Nephron (organoid): ENCODE data around the gene SLC39A3.

Experiments
- H3K27ac Mint-ChIP-seq, 3 experiments: 2 replicates each; pipeline ENCODE4 v1.8.0; 2020; ENCODE audit warnings: mixed read lengths in 3 of 3, mild to moderate bottlenecking in 2 of 3, moderate library complexity in 1 of 3
- H3K27me3 Mint-ChIP-seq: 2 replicates; pipeline ENCODE4 v1.8.0; 2021; ENCODE audit warnings: low read depth, mild to moderate bottlenecking, moderate library complexity, mixed read lengths
- H3K36me3 Mint-ChIP-seq: 2 replicates; pipeline ENCODE4 v1.8.0; 2020; ENCODE audit warnings: low read depth, mixed read lengths
- H3K4me1 Mint-ChIP-seq: 2 replicates; pipeline ENCODE4 v1.8.0; 2020; ENCODE audit warnings: mixed read lengths
- H3K4me3 Mint-ChIP-seq, 3 experiments: 2 replicates each; pipeline ENCODE4 v1.8.0; 2020; ENCODE audit warnings: mild to moderate bottlenecking in 3 of 3, mixed read lengths in 3 of 3, moderate library complexity in 2 of 3
- H3K9me3 Mint-ChIP-seq: 2 replicates; pipeline ENCODE4 v1.8.0; 2020; ENCODE audit warnings: mixed read lengths
- TF ChIP-seq, protein P1 (sequence below), 3 experiments: fragments of 200-600 bp; sonication (generic); IDR thresholded peaks; one replicate each; pipeline ENCODE4 v1.5.0; 2021; ENCODE audit warnings: antibody characterized with exemption in 3 of 3; ENCODE audit not compliant: unreplicated experiment in 3 of 3

The SLC39A3 gene

DNA sequence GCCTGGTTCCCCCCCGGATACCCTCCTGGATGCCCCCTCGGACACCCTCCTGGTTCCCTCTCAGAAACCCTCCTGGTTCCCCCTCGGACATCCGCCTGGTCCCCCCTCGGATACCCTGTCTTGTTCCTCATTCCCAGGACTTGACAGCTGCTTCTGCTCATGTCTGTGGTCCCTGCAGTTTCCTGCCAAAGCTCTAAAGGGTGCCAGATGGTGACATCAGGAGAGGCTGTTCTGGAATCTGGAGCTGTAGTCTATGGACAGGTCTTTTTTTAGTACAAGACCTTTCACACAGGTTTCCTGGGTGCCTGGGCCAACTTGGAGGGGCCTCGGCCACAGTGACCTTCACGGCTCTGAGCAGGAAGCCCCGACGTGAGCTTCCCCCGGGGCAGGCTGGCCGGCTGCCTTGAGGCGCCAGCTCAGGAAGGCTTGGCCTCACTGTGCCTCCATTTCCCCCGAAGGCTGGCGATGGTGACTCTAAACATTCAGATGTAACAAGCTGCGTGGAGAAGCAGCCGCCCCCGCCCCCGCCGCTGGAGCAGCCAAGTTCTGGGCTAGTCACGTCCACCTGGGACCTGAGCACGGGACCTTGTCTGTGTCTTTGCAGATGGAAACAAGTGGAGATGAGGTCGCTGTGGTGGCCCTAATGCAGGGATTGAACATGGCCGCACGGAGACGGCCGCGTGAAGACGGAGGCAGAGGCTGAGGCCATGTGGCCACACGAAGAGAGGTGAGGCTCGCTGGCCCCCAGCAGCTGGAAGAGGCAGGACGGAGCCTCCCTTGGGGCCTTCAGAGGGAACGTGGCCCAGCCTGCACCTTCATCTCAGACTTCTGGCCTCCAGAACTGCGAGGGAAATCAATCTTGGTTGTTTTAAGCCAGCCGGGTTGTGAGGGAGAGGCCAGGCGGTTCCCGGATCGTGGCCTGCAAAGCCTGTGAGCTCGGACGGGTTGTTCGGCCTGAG lies 30.5 kb upstream of the SLC39A3 start:
- TF ChIP-seq, protein P1, sequence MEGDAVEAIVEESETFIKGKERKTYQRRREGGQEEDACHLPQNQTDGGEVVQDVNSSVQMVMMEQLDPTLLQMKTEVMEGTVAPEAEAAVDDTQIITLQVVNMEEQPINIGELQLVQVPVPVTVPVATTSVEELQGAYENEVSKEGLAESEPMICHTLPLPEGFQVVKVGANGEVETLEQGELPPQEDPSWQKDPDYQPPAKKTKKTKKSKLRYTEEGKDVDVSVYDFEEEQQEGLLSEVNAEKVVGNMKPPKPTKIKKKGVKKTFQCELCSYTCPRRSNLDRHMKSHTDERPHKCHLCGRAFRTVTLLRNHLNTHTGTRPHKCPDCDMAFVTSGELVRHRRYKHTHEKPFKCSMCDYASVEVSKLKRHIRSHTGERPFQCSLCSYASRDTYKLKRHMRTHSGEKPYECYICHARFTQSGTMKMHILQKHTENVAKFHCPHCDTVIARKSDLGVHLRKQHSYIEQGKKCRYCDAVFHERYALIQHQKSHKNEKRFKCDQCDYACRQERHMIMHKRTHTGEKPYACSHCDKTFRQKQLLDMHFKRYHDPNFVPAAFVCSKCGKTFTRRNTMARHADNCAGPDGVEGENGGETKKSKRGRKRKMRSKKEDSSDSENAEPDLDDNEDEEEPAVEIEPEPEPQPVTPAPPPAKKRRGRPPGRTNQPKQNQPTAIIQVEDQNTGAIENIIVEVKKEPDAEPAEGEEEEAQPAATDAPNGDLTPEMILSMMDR (IDR thresholded peaks at IDR 0.05; ENCODE audit: unreplicated experiment in 3 of 3): no peak
- H3K27ac Mint-ChIP-seq: peak overlapping the region; percentile 27 to 64 (median 63)
- H3K4me3 Mint-ChIP-seq: no peak overlapping the region
- no peaks in the 10 kb centered on the region for H3K9me3 Mint-ChIP-seq
- no peaks in the 10 kb centered on the region for H3K27me3 Mint-ChIP-seq
- peaks cover 33% of the 10 kb centered on the region for H3K4me1 Mint-ChIP-seq
- H3K36me3 Mint-ChIP-seq: peaks cover 9% of the 10 kb centered on the region

DNA sequence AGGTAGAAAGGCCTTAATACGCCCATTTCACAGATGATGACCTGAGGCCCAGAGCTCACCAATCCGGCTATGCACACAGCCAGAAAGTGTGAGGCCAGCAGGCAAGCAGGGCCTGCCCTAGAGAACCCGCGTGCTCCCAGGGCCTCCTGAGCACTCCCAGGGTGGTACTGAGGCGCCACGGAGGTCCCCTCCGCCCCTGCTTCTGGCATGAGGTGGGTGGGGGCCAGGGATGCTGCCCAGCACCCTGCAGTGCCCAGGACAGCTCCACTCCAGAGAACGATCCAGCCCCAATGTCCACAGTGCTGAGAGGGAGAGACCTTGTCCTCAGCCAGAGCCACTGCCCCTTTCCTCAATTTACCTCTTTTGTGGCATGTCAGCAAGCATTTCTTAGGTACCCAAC lies 29.4 kb upstream of the SLC39A3 start:
- H3K27ac Mint-ChIP-seq: no peak overlapping the region
- H3K36me3 Mint-ChIP-seq: peaks cover 9% of the 10 kb centered on the region
- H3K9me3 Mint-ChIP-seq: no peaks in the 10 kb centered on the region
- TF ChIP-seq, protein P1 (IDR thresholded peaks at IDR 0.05; ENCODE audit: unreplicated experiment in 3 of 3): no peak
- no peaks in the 10 kb centered on the region for H3K27me3 Mint-ChIP-seq
- H3K4me1 Mint-ChIP-seq: peaks cover 23% of the 10 kb centered on the region
- H3K4me3 Mint-ChIP-seq: no peak overlapping the region

DNA sequence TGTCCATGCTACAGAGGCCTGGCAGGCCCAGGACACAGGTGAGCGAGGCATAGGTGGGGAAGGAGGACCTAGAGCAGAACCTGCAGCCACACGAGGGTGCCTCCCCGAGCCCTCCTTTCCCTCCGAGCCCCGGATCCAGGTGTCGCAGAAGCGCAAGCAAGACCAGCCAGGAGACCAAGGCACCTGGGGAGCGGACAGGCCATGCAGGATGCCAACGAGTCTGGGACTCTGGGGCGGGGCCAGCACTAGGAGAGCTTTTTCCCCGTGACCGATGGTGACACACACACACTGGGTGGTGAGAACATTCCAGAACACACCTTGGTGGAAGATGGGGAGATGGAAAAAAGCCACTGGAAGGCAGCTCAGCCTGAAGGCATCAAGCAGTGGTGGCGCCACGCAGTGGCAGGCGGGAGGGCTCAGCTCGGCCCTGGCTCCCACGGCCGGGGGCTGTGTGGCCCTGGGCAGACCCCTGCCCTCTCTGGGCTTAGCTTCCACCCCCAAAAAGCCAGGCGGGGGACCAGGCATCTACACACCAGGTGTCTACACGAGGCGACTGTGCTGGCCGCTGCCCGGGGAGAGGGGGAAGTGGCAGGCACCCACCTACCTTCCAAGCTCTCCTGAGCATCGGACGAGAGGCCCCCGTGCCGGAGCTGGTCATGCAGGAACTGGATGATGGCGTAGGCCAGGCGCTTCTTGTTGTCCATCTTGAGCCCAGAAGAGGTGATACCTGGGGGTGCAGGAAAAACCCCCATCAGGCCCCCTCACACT lies 28.7 kb upstream of the SLC39A3 start:
- Mint-ChIP-seq H3K9me3 (no peaks in the 10 kb centered on the region), H3K27ac (no peak overlapping the region), H3K4me3 (no peak overlapping the region), H3K36me3 (peaks cover 9% of the 10 kb centered on the region), H3K27me3 (no peaks in the 10 kb centered on the region), H3K4me1 (peaks cover 19% of the 10 kb centered on the region)
- TF ChIP-seq, protein P1 (IDR thresholded peaks at IDR 0.05; ENCODE audit: unreplicated experiment in 3 of 3): no peak

DNA sequence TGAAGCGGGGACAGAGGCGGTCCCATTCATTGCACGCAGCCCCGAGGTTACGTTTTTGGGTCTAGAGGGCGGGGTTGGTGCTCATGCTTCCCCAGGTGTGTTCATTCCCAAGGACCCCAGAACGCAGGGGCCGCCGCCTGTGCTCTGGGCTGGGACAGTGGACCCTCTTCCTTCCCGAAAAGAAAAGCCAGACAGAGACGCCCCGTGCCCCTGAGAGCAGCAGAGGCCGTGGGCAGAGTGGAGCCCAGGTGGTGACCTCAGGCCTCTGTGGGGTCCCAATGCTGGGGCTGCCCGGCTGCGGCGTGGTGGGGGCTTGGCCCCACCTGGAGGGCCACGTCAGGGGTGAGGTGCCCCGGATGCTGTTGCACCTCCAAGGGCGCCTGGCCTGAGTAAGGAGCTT lies 27.9 kb upstream of the SLC39A3 start:
- Mint-ChIP-seq H3K27ac (no peak overlapping the region), H3K36me3 (peaks cover 12% of the 10 kb centered on the region), H3K27me3 (no peaks in the 10 kb centered on the region), H3K9me3 (no peaks in the 10 kb centered on the region), H3K4me3 (no peak overlapping the region), H3K4me1 (peaks cover 19% of the 10 kb centered on the region)
- TF ChIP-seq, protein P1 (IDR thresholded peaks at IDR 0.05; ENCODE audit: unreplicated experiment in 3 of 3): no peak

DNA sequence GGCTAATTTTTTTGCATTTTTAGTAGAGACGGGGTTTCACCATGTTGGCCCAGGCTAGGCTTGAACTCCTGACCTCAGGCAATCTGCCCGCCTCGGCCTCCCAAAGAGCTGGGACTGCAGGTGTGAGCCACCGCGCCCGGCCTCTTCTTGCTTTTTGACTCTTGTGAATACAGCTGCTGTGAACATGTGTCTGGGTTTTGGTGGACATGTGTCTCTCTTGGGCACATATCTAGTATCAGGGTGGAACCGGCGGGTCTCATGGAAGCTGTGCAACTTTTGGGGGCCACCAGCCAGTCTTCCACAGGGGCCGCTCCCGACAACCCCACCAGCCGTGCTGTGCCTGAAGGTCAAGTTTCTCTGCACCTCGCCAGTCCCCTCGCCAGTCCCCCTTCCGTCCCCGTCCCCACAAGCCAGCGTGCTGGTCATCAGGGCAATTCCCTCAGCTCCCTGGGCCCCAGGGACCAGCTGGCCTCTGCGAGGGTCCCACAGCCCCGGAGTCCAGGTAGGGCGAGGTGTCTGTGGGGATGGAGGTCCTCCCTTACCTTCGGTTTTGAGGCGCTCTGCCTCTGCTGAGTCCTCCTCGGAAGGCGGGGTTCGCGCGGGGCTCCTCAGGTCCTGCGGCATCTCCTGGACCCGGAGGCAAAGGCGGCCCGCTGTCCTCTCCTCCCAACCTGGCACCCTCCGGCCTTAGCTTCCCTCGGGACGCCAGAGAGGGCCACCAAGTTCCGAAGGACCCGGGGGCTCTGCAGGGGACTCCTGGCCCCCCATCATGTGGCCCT lies 27.0 kb upstream of the SLC39A3 start:
- TF ChIP-seq, protein P1 (IDR thresholded peaks at IDR 0.05; ENCODE audit: unreplicated experiment in 3 of 3): no peak
- no peaks in the 10 kb centered on the region for H3K9me3 Mint-ChIP-seq
- peaks cover 12% of the 10 kb centered on the region for H3K36me3 Mint-ChIP-seq
- no peak overlapping the region for H3K4me3 Mint-ChIP-seq
- no peak overlapping the region for H3K27ac Mint-ChIP-seq
- H3K27me3 Mint-ChIP-seq: no peaks in the 10 kb centered on the region
- H3K4me1 Mint-ChIP-seq: peaks cover 10% of the 10 kb centered on the region
